Hematopoietic multipotent progenitor cell (in vitro differentiated cells): ENCODE data around the gene CPZ. TPM values are rescaled to one million over a fixed set of nuclear protein-coding genes. Genes with fewer than 3 reads are reported as not detected.
"Not testable (repeated sequence)": the region's sequence is repeated elsewhere in the genome, so short reads cannot be mapped to it uniquely, and the experiment has no call there.

Experiments
- DNase-seq, 3 donors: peaks; one replicate each; pipeline ENCODE4 v3.0.0-alpha.2; 2011 to 2015; ENCODE audit warnings: low read depth in 2 of 3, low spot score in 2 of 3
- total RNA-seq: library from RNA; depleted of rRNA; stranded (reverse); fragments of >200 nt; gene quantifications from one replicate; pipeline ENCODE4 v1.2.3, GENCODE V29; 2012

The CPZ gene
- total RNA-seq, 1 donor: not detected

- DNase-seq: no peak
These were observed 56.5 kb downstream of the CPZ start for GRCh38 chr4:8648816-8649630.

GRCh38 chr4:8649631-8650361 lies 57.2 kb downstream of the CPZ start:
- no peak for DNase-seq

- DNase-seq: no peak
These were observed 59.2 kb downstream of the CPZ start for GRCh38 chr4:8651661-8652180.

- no peak for DNase-seq
These were observed 59.9 kb downstream of the CPZ start for GRCh38 chr4:8652181-8653078.

GRCh38 chr4:8653326-8654000 lies 60.9 kb downstream of the CPZ start:
- DNase-seq: no peak

- DNase-seq: not testable (repeated sequence)
These were observed 61.6 kb downstream of the CPZ start for GRCh38 chr4:8654139-8654538.

GRCh38 chr4:8655411-8656184 lies 63.0 kb downstream of the CPZ start:
- no peak for DNase-seq

GRCh38 chr4:8656185-8656517 lies 63.6 kb downstream of the CPZ start:
- DNase-seq: no peak

GRCh38 chr4:8656711-8657380 lies 64.3 kb downstream of the CPZ start:
- DNase-seq: no peak

GRCh38 chr4:8657381-8658088 lies 65.0 kb downstream of the CPZ start:
- no peak for DNase-seq

- no peak for DNase-seq
These were observed 70.2 kb downstream of the CPZ start for GRCh38 chr4:8662776-8663175.

GRCh38 chr4:8664031-8664805 lies 71.7 kb downstream of the CPZ start:
- DNase-seq: no peak

GRCh38 chr4:8664976-8665375 lies 72.4 kb downstream of the CPZ start:
- no peak for DNase-seq

- no peak for DNase-seq
These were observed 73.1 kb downstream of the CPZ start for GRCh38 chr4:8665406-8666360.

GRCh38 chr4:8666581-8666980 lies 74.0 kb downstream of the CPZ start:
- no peak for DNase-seq
